Dendritic cell treated with granulocyte-macrophage colony-stimulating factor and Interleukin-4, amounts not matched to agents 40 ng/mL and 50 ng/mL, for 4 days (primary cell): ENCODE measurements around the gene TRPC4AP.
A peak's percentile ranks its signal among the peaks of the same experiment; 100 is the strongest.
"Not testable (repeated sequence)": the region's sequence is repeated elsewhere in the genome, so short reads cannot be mapped to it uniquely, and the experiment has no call there.

Experiments used
- H3K27ac Mint-ChIP-seq: one replicate; pipeline ENCODE4 v1.8.0; 2022; ENCODE audit warnings: mild to moderate bottlenecking, mixed read lengths
- H3K27me3 Mint-ChIP-seq: one replicate; pipeline ENCODE4 v1.8.0; 2022; ENCODE audit warnings: mild to moderate bottlenecking, mixed read lengths
- H3K36me3 Mint-ChIP-seq: one replicate; pipeline ENCODE4 v1.8.0; 2022; ENCODE audit warnings: low read depth, mixed read lengths
- H3K4me1 Mint-ChIP-seq: one replicate; pipeline ENCODE4 v1.8.0; 2022; ENCODE audit warnings: low read depth, mixed read lengths
- H3K4me3 Mint-ChIP-seq: one replicate; pipeline ENCODE4 v1.8.0; 2022; ENCODE audit warnings: mild to moderate bottlenecking, moderate library complexity, mixed read lengths
- H3K9me3 Mint-ChIP-seq: one replicate; pipeline ENCODE4 v1.8.0; 2022; ENCODE audit warnings: mixed read lengths
- intact Hi-C: fragments of 100-400 bp; cut with micrococcal nuclease; formaldehyde crosslinking; loops from one replicate; pipeline ENCODE4 v1.15.0; 2022

TRPC4AP gene

GRCh38 chr20:35117629-35118028 lies 25.0 kb upstream of the TRPC4AP start:
- H3K9me3 Mint-ChIP-seq, result no peaks in the 10 kb centered on the region
- intact Hi-C loops, result no loop called here
- no peak overlapping the region for H3K27ac Mint-ChIP-seq
- H3K4me3 Mint-ChIP-seq, result no peak overlapping the region
- no peaks in the 10 kb centered on the region for H3K27me3 Mint-ChIP-seq
- H3K4me1 Mint-ChIP-seq, result peaks cover 11% of the 10 kb centered on the region
- peaks cover 99% of the 10 kb centered on the region for H3K36me3 Mint-ChIP-seq

GRCh38 chr20:35117196-35117595 lies 24.6 kb upstream of the TRPC4AP start:
- Mint-ChIP-seq H3K4me3 (no peak overlapping the region), H3K9me3 (no peaks in the 10 kb centered on the region), H3K4me1 (peaks cover 11% of the 10 kb centered on the region), H3K27me3 (no peaks in the 10 kb centered on the region), H3K27ac (no peak overlapping the region), H3K36me3 (peaks cover 99% of the 10 kb centered on the region)
- intact Hi-C loops, result no loop called here

- intact Hi-C loops, result no loop called here
- H3K4me3 Mint-ChIP-seq, result no peak overlapping the region
- H3K36me3 Mint-ChIP-seq, result peaks cover 99% of the 10 kb centered on the region
- H3K27me3 Mint-ChIP-seq, result no peaks in the 10 kb centered on the region
- peaks cover 11% of the 10 kb centered on the region for H3K4me1 Mint-ChIP-seq
- no peaks in the 10 kb centered on the region for H3K9me3 Mint-ChIP-seq
- no peak overlapping the region for H3K27ac Mint-ChIP-seq
These were observed 23.7 kb upstream of the TRPC4AP start for GRCh38 chr20:35116258-35116657.

DNA sequence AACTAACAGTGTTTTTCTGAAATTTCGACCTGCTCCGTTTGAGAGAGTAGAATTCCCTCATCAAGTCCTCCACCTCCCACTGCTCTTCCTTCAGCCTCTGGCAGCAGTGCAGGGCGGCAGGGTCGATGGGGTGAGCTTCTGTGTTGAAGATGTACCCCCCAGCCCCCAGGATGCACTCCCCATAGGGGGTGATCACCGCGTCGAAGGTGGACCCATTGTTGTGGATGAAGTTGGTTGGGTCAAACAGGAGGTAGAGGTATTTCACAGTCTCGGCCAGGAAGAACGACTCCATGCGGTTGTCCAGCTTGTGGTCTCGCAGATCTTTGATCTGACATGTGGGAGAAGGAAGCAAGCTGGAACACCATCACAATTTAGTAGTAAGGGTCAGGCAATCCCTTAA lies 23.0 kb upstream of the TRPC4AP start:
- no peaks in the 10 kb centered on the region for H3K9me3 Mint-ChIP-seq
- H3K27me3 Mint-ChIP-seq, result no peaks in the 10 kb centered on the region
- H3K36me3 Mint-ChIP-seq, result peaks cover 99% of the 10 kb centered on the region
- intact Hi-C loops, result no loop called here
- no peak overlapping the region for H3K27ac Mint-ChIP-seq
- peaks cover 10% of the 10 kb centered on the region for H3K4me1 Mint-ChIP-seq
- H3K4me3 Mint-ChIP-seq, result no peak overlapping the region

- H3K27me3 Mint-ChIP-seq, H3K4me1 Mint-ChIP-seq, H3K27ac Mint-ChIP-seq, H3K4me3 Mint-ChIP-seq, intact Hi-C loops, H3K9me3 Mint-ChIP-seq: not testable (repeated sequence)
- H3K36me3 Mint-ChIP-seq, result peaks cover 88% of the 10 kb centered on the region
These were observed 19.7 kb upstream of the TRPC4AP start for GRCh38 chr20:35112276-35112675.

GRCh38 chr20:35111141-35111888 lies 18.7 kb upstream of the TRPC4AP start:
- Mint-ChIP-seq H3K9me3 (no peaks in the 10 kb centered on the region), H3K4me1 (no peaks in the 10 kb centered on the region), H3K27me3 (no peaks in the 10 kb centered on the region), H3K4me3 (no peak overlapping the region), H3K27ac (no peak overlapping the region), H3K36me3 (peaks cover 78% of the 10 kb centered on the region)
- intact Hi-C loops, result no loop called here

DNA sequence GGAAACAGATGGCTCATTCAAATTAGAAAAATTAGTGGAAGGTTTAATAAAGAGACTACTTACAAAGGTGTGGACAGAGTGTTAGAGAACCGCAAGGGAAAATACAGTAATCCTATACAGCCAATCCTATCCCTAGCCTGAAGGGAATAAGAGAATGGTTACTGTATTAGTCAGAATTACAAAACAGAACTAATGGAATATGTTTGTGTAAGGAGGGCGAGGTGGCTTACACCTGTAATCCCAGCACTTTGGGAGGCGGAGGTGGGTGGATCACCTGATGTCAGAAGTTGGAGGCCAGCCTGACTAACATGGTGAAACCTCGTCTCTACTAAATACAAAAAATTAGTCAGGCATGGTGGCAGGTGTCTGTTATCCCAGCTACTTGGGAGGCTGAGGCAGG lies 16.3 kb upstream of the TRPC4AP start:
- H3K27me3 Mint-ChIP-seq, result no peaks in the 10 kb centered on the region
- intact Hi-C loops, result no loop called here
- no peaks in the 10 kb centered on the region for H3K9me3 Mint-ChIP-seq
- H3K36me3 Mint-ChIP-seq, result peaks cover 54% of the 10 kb centered on the region
- no peak overlapping the region for H3K4me3 Mint-ChIP-seq
- no peaks in the 10 kb centered on the region for H3K4me1 Mint-ChIP-seq
- H3K27ac Mint-ChIP-seq, result no peak overlapping the region

- Mint-ChIP-seq H3K4me1 (no peaks in the 10 kb centered on the region), H3K9me3 (no peaks in the 10 kb centered on the region), H3K36me3 (peaks cover 35% of the 10 kb centered on the region), H3K27me3 (no peaks in the 10 kb centered on the region), H3K4me3 (no peak overlapping the region), H3K27ac (no peak overlapping the region)
- intact Hi-C loops, result no loop called here
These were observed 14.3 kb upstream of the TRPC4AP start for GRCh38 chr20:35106827-35107380.

DNA sequence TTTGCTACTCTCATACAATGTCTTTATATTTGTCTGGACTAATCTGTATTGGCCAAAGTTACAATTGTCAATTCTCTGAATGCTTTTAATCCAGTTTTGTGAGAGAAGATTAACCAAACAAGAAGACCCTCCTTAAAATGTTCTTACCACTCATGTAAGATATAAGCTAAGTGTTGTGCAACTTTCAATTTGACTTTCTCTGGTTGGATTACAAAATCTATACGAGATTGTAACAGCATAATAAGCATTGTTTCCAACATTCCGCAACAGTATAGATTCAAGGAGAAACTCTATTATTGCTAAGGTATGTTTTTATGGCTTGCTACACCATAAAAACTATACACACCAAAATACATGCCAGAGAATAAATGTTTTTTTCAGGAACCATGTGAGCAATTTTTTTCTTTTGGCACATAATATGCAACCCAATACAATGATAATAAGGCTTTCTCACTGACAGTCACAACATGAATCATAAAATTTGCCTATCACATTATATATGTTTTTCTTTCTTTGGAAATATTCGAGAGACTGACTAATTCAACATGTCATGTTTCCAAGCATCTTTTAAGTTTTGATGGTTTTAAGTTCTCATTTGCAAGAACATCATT lies 12.2 kb upstream of the TRPC4AP start:
- Mint-ChIP-seq H3K27ac (no peak overlapping the region), H3K36me3 (peaks cover 16% of the 10 kb centered on the region), H3K4me3 (no peak overlapping the region), H3K4me1 (no peaks in the 10 kb centered on the region), H3K27me3 (no peaks in the 10 kb centered on the region), H3K9me3 (no peaks in the 10 kb centered on the region)
- intact Hi-C loops, result no loop called here

- no peak overlapping the region for H3K4me3 Mint-ChIP-seq
- no peaks in the 10 kb centered on the region for H3K9me3 Mint-ChIP-seq
- no peak overlapping the region for H3K27ac Mint-ChIP-seq
- H3K4me1 Mint-ChIP-seq, result peaks cover 5% of the 10 kb centered on the region
- no peaks in the 10 kb centered on the region for H3K36me3 Mint-ChIP-seq
- H3K27me3 Mint-ChIP-seq, result no peaks in the 10 kb centered on the region
- intact Hi-C loops, result no loop called here
These were observed 9.0 kb upstream of the TRPC4AP start for GRCh38 chr20:35101620-35102019.

GRCh38 chr20:35093267-35093884 lies 769 bp upstream of the TRPC4AP start:
- no peaks in the 10 kb centered on the region for H3K9me3 Mint-ChIP-seq

DNA sequence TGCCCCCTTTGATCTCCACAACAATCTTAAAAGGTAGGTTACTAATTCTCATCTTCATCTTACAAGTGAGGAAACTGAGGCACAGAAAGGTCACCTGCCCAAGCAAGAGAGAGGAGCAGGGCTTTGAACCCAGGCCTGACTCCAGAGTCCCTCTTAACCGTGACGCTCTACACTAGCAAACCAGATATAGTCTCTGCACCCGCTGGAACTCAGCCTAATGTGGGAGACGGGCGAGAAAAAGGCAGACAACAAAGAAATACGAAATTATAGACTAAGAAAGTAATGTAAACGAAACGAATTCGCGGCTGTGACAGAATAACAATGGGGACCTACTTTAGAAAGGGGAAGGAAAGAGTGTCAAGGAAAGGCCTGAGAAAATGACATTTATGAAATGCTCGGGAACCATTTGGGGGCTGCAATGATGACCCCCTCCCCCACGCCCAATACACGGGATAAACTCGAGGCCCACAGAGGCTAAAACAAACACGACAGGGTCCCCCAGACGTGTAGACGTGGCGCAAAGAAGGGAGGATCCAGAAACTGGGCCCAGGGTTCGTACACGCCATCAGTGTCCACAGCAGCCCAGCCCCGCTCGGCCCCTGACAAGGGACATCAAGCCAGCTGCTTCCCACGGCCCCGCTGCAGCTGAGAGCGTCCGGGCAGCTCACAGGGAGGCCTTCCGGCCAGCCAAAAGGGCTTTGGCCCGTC lies 637 bp downstream of the TRPC4AP start:
- no peaks in the 10 kb centered on the region for H3K9me3 Mint-ChIP-seq
- H3K4me1 Mint-ChIP-seq, result peaks cover 47% of the 10 kb centered on the region
- peak overlapping the region; percentile 97 for H3K27ac Mint-ChIP-seq
- intact Hi-C loops, result loop anchor here (5.0 kb wide), 2 partner anchors 55 to 185 kb away; partner anchors contain the start of genes EDEM2 and MMP24OS
- H3K27me3 Mint-ChIP-seq, result no peaks in the 10 kb centered on the region
- H3K4me3 Mint-ChIP-seq, result peak overlapping the region; percentile 87
- peaks cover 13% of the 10 kb centered on the region for H3K36me3 Mint-ChIP-seq

More at GRCh38 chr20:35093267-35093884, 769 bp upstream of the TRPC4AP start:
- intact Hi-C loops, result loop anchor here (5.0 kb wide), 2 partner anchors 54 to 184 kb away; partner anchors contain the start of genes EDEM2 and MMP24OS
- H3K4me3 Mint-ChIP-seq, result peak overlapping the region; percentile 87
- H3K27me3 Mint-ChIP-seq, result no peaks in the 10 kb centered on the region
- H3K4me1 Mint-ChIP-seq, result peaks cover 39% of the 10 kb centered on the region
- peaks cover 13% of the 10 kb centered on the region for H3K36me3 Mint-ChIP-seq
- H3K27ac Mint-ChIP-seq, result peak overlapping the region; percentile 97

GRCh38 chr20:35088231-35089145 lies 4.1 kb downstream of the TRPC4AP start:
- Mint-ChIP-seq H3K9me3 (no peaks in the 10 kb centered on the region), H3K4me1 (peaks cover 47% of the 10 kb centered on the region), H3K27ac (peak overlapping the region; percentile 51), H3K27me3 (no peaks in the 10 kb centered on the region), H3K4me3 (no peak overlapping the region), H3K36me3 (peaks cover 13% of the 10 kb centered on the region)
- intact Hi-C loops, result no loop called here
